ENCODE data around the gene IL36A. TPM values are rescaled to one million over a fixed set of nuclear protein-coding genes. Genes with fewer than 3 reads are reported as not detected.

The IL36A gene
- total RNA-seq, 1 donor from 2014 or later = not detected

GRCh38 chr2:112979731-112980130 lies 25.5 kb upstream of the IL36A start:
- no peaks in the 10 kb centered on the region for H3K9me3 Mint-ChIP-seq (ENCODE audit: low read depth)
- DNase-seq (ENCODE audit: low spot score) = no peak

GRCh38 chr2:112980537-112980936 lies 24.7 kb upstream of the IL36A start:
- Mint-ChIP-seq H3K9me3 (ENCODE audit: low read depth) (no peaks in the 10 kb centered on the region), H3K27me3 (ENCODE audit: low read depth) (peaks cover 39% of the 10 kb centered on the region)
- DNase-seq (ENCODE audit: low spot score) = no peak

More at GRCh38 chr2:112979731-112980130, 25.5 kb upstream of the IL36A start:
- no peaks in the 10 kb centered on the region for H3K36me3 Mint-ChIP-seq (ENCODE audit: low read depth)
- no peak for TF ChIP-seq CTCF (IDR thresholded peaks at IDR 0.05)
- H3K4me1 Mint-ChIP-seq (ENCODE audit: low read depth) = no peaks in the 10 kb centered on the region
- H3K27me3 Mint-ChIP-seq (ENCODE audit: low read depth) = peaks cover 45% of the 10 kb centered on the region
- no peak overlapping the region for H3K4me3 Mint-ChIP-seq (ENCODE audit: unreplicated experiment)
- H3K27ac Mint-ChIP-seq (ENCODE audit: unreplicated experiment) = no peak overlapping the region

GRCh38 chr2:112985090-112985489 lies 20.2 kb upstream of the IL36A start:
- Mint-ChIP-seq H3K9me3 (ENCODE audit: low read depth) (peaks cover 18% of the 10 kb centered on the region), H3K36me3 (ENCODE audit: low read depth) (no peaks in the 10 kb centered on the region), H3K27me3 (ENCODE audit: low read depth) (peaks cover 18% of the 10 kb centered on the region), H3K4me3 (ENCODE audit: unreplicated experiment) (no peak overlapping the region), H3K4me1 (ENCODE audit: low read depth) (no peaks in the 10 kb centered on the region), H3K27ac (ENCODE audit: unreplicated experiment) (no peak overlapping the region)
- no peak for DNase-seq (ENCODE audit: low spot score)
- TF ChIP-seq CTCF (IDR thresholded peaks at IDR 0.05) = no peak

More at GRCh38 chr2:112980537-112980936, 24.7 kb upstream of the IL36A start:
- Mint-ChIP-seq H3K4me1 (ENCODE audit: low read depth) (no peaks in the 10 kb centered on the region), H3K4me3 (ENCODE audit: unreplicated experiment) (no peak overlapping the region), H3K36me3 (ENCODE audit: low read depth) (no peaks in the 10 kb centered on the region), H3K27ac (ENCODE audit: unreplicated experiment) (no peak overlapping the region)
- TF ChIP-seq CTCF (IDR thresholded peaks at IDR 0.05) = no peak

- Mint-ChIP-seq H3K36me3 (ENCODE audit: low read depth) (peaks cover 4% of the 10 kb centered on the region), H3K27ac (ENCODE audit: unreplicated experiment) (no peak overlapping the region), H3K9me3 (ENCODE audit: low read depth) (peaks cover 38% of the 10 kb centered on the region), H3K4me1 (ENCODE audit: low read depth) (no peaks in the 10 kb centered on the region), H3K27me3 (ENCODE audit: low read depth) (peaks cover 36% of the 10 kb centered on the region), H3K4me3 (ENCODE audit: unreplicated experiment) (no peak overlapping the region)
- no peak for TF ChIP-seq CTCF (IDR thresholded peaks at IDR 0.05)
- DNase-seq (ENCODE audit: low spot score) = no peak
Measured at GRCh38 chr2:112989611-112990010, 15.6 kb upstream of the IL36A start.

GRCh38 chr2:112993831-112994230 lies 11.4 kb upstream of the IL36A start:
- peaks cover 31% of the 10 kb centered on the region for H3K9me3 Mint-ChIP-seq (ENCODE audit: low read depth)
- H3K27me3 Mint-ChIP-seq (ENCODE audit: low read depth) = peaks cover 33% of the 10 kb centered on the region
- DNase-seq (ENCODE audit: low spot score) = no peak
- H3K36me3 Mint-ChIP-seq (ENCODE audit: low read depth) = peaks cover 4% of the 10 kb centered on the region
- H3K4me1 Mint-ChIP-seq (ENCODE audit: low read depth) = no peaks in the 10 kb centered on the region
- H3K27ac Mint-ChIP-seq (ENCODE audit: unreplicated experiment) = no peak overlapping the region
- TF ChIP-seq CTCF (IDR thresholded peaks at IDR 0.05) = no peak
- H3K4me3 Mint-ChIP-seq (ENCODE audit: unreplicated experiment) = no peak overlapping the region
